K562 (cell line): Measurements from ENCODE around the gene FBLIM1. TPM values are rescaled to one million over a fixed set of nuclear protein-coding genes. Genes with fewer than 3 reads are reported as not detected.

ENCODE experiments used
- AFF4 ChIP-seq: sonication (generic); formaldehyde crosslinking; IDR thresholded peaks from 2 replicates; pipeline ENCODE4 v1.8.0; 2023; ENCODE audit warnings: mild to moderate bottlenecking, missing genetic modification reagents
- FIP1L1 ChIP-seq: fragments of 200-400 bp; formaldehyde crosslinking; IDR thresholded peaks from 2 replicates; pipeline ENCODE4 v1.6.1; 2018; ENCODE audit warnings: mild to moderate bottlenecking, low read depth, low read length; ENCODE audit not compliant: poor library complexity, severe bottlenecking
- GATAD2A ChIP-seq: fragments of 450-650 bp; IDR thresholded peaks from 2 replicates; pipeline ENCODE4 v1.6.1; 2017
- HES1 ChIP-seq: fragments of 450-650 bp; IDR thresholded peaks from 2 replicates; pipeline ENCODE4 v1.6.1; 2016; ENCODE audit warnings: low read depth, mild to moderate bottlenecking, moderate library complexity
- HMG20B ChIP-seq: fragments of 250-450 bp; sonication (Bioruptor Pico); IDR thresholded peaks from 2 replicates; pipeline ENCODE4 v1.5.0; 2021; ENCODE audit warnings: mild to moderate bottlenecking
- MXD1 ChIP-seq: fragments of 250-450 bp; sonication (Bioruptor Pico); IDR thresholded peaks from 2 replicates; pipeline ENCODE4 v1.8.0; 2021; ENCODE audit warnings: borderline replicate concordance, mild to moderate bottlenecking, moderate library complexity; ENCODE audit not compliant: poor library complexity, severe bottlenecking
- NFXL1 ChIP-seq: fragments of 450-650 bp; formaldehyde crosslinking; IDR thresholded peaks from 2 replicates; pipeline ENCODE4 v1.4.0; 2021; ENCODE audit warnings: mild to moderate bottlenecking
- PHF21A ChIP-seq: fragments of 450-650 bp; IDR thresholded peaks from 2 replicates; pipeline ENCODE4 v1.6.1; 2017; ENCODE audit warnings: low read depth, borderline replicate concordance
- POLR2H ChIP-seq: IDR thresholded peaks from 2 replicates; pipeline ENCODE4 v1.6.1; 2016; ENCODE audit warnings: missing genetic modification characterization, low read depth, mild to moderate bottlenecking, control low read depth, missing compliant biosample characterization, moderate library complexity
- SREBF2 ChIP-seq: sonication (generic); formaldehyde crosslinking; IDR thresholded peaks from 2 replicates; pipeline ENCODE4 v1.4.0; 2020; ENCODE audit warnings: mild to moderate bottlenecking, missing genetic modification reagents
- TAF9B ChIP-seq: fragments of 450-650 bp; IDR thresholded peaks from 2 replicates; pipeline ENCODE4 v1.6.1; 2018; ENCODE audit warnings: mild to moderate bottlenecking; ENCODE audit not compliant: partially characterized antibody
- TCF7 ChIP-seq: sonication (generic); IDR thresholded peaks from 2 replicates; pipeline ENCODE4 v1.6.1; 2016; ENCODE audit warnings: antibody characterized with exemption, borderline replicate concordance
- ZFP1 ChIP-seq: fragments of 450-650 bp; formaldehyde crosslinking; IDR thresholded peaks from 2 replicates; pipeline ENCODE4 v1.4.0; 2020; ENCODE audit warnings: mild to moderate bottlenecking, mixed read lengths
- ZNF12 ChIP-seq: sonication (generic); formaldehyde crosslinking; IDR thresholded peaks from 2 replicates; pipeline ENCODE4 v1.4.0; 2020; ENCODE audit warnings: mild to moderate bottlenecking, missing genetic modification reagents
- ZNF121 ChIP-seq: sonication (generic); formaldehyde crosslinking; conservative IDR thresholded peaks from 2 replicates; pipeline ENCODE4 v1.8.0; 2022; ENCODE audit warnings: missing genetic modification reagents
- ZNF23 ChIP-seq: fragments of 250-450 bp; sonication (Bioruptor Pico); IDR thresholded peaks from 2 replicates; pipeline ENCODE4 v1.4.0; 2020; ENCODE audit warnings: mild to moderate bottlenecking
- polyA plus RNA-seq, 8 experiments: library from polyadenylated mRNA; depleted of rRNA in 4 of 8; stranded (reverse) in 5 of 8; unstranded in 3 of 8; fragments of >200 nt; fragmentation: Nextera tagmentation in 2 of 8; fragmentation: Illumina TruSeq in 1 of 8; extraction: Ambion mirVana in 2 of 8; extraction: Trizol in 1 of 8; gene quantifications; 2 replicates each; pipeline versions ENCODE4 v1.2.1 to v1.2.3, GENCODE V29; 2011 to 2014; ENCODE audit warnings: inconsistent platforms in 1 of 8, missing spikeins in 1 of 8
- total RNA-seq, 7 experiments: library from RNA; depleted of rRNA in 6 of 7; stranded (reverse); fragments of >200 nt in 6 of 7; fragmentation: Illumina TruSeq in 2 of 7; extraction: Trizol in 2 of 7; gene quantifications; 2 replicates each; pipeline versions ENCODE4 v1.2.1 to v1.2.3, GENCODE V29; 2011 to 2021; ENCODE audit warnings: low replicate concordance in 1 of 7
- TF ChIP-seq, protein P1 (sequence below): sonication (generic); formaldehyde crosslinking; IDR thresholded peaks from 2 replicates; pipeline ENCODE4 v1.8.0; 2022; ENCODE audit warnings: mild to moderate bottlenecking, missing genetic modification reagents
- TF ChIP-seq, protein P2 (sequence below): fragments of 450-650 bp; IDR thresholded peaks from 2 replicates; pipeline ENCODE4 v1.6.1; 2014; ENCODE audit warnings: low read depth, mild to moderate bottlenecking, moderate library complexity, borderline replicate concordance

FBLIM1 gene
- total and polyA plus RNA-seq, 9 of the 15 experiments (the other 6 are each of a cell fraction or from before 2014, with no cell fraction given), result 0.14 to 0.24 TPM; not detected in 7

DNA sequence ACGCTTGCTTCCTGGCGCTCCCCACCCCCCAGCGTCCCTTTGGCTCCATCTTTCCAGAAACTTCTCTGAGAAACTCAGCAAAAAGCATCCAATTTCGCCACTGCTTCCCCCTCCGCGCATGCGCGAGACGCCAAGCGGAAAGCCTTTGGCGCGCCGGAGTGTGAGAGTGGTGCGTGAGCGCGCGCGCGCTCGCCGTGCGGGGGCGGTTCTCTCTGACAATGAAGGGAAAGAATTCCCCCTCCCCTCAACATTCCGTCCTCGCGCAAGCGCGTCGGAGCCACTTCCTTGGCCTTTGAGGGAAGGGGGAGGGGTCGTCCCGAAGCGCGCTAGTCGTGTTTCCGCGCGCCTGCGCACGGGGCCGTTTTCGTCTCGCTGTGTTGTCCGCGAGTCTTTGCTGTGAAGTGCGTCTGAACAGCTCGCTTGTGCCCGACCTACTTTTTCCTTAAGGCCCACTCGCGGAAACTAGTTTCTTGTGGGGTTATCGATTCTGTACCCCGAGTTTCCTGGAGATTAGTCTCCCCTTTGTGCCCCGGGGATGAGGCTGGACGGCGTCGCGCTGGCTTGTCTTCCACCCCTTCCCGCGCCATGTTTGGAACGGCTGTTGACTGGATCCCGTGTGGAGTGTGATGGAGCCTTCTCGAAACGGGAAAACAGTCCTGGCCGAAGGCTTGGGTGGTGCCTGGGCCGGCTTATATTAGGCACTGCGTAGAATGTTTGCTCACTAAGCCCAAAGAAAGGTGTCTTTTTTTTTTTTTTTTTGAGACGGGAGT is 77.3 kb downstream of the FBLIM1 start (continued):
- TF ChIP-seq AFF4 (peak; percentile 73), FIP1L1 (peak; percentile 82), HES1 (no peak), SREBF2 (CRISPR knock-in tag) (no peak), POLR2H (tag) (peak; percentile 95), MXD1 (CRISPR knock-in tag) (no peak), NFXL1 (CRISPR knock-in tag) (peak; percentile 30; the same call in 1 of the 2 replicates), ZNF12 (CRISPR knock-in tag) (peak; percentile 81), GATAD2A (0 out of 2 replicates have a peak, but pooled peaks have one; percentile 34), ZFP1 (0 out of 2 replicates have a peak, but pooled peaks have one; percentile 23), TCF7 (0 out of 2 replicates have a peak, but pooled peaks have one; percentile 14), PHF21A (no peak), TAF9B (peak; percentile 88), ZNF23 (CRISPR knock-in tag) (0 out of 2 replicates have a peak, but pooled peaks have one; percentile 23), ZNF121 (CRISPR knock-in tag) (peak; percentile 98), HMG20B (no peak)
- TF ChIP-seq, protein P1, sequence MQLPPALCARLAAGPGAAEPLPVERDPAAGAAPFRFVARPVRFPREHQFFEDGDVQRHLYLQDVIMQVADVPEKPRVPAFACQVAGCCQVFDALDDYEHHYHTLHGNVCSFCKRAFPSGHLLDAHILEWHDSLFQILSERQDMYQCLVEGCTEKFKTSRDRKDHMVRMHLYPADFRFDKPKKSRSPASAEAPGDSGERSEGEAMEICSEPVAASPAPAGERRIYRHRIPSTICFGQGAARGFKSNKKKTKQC (CRISPR knock-in tag), result peak; percentile 72
- TF ChIP-seq, protein P2, sequence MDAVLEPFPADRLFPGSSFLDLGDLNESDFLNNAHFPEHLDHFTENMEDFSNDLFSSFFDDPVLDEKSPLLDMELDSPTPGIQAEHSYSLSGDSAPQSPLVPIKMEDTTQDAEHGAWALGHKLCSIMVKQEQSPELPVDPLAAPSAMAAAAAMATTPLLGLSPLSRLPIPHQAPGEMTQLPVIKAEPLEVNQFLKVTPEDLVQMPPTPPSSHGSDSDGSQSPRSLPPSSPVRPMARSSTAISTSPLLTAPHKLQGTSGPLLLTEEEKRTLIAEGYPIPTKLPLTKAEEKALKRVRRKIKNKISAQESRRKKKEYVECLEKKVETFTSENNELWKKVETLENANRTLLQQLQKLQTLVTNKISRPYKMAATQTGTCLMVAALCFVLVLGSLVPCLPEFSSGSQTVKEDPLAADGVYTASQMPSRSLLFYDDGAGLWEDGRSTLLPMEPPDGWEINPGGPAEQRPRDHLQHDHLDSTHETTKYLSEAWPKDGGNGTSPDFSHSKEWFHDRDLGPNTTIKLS, result peak; percentile 77
